Activated CD4-positive, alpha-beta T cell treated with anti-CD3 and anti-CD28 coated beads, Interleukin-2, amount 50 U/mL, for 24 hours (primary cell): ENCODE measurements around the gene OGFR.

Source experiments
- DNase-seq, 2 donors: peaks; one replicate each; pipeline ENCODE4 v3.0.0-alpha.2; 2020; ENCODE audit warnings: low read depth in 1 of 2, low spot score in 1 of 2

OGFR gene

GRCh38 chr20:62856931-62857619, 52.4 kb downstream of the OGFR start:
- no peak for DNase-seq

GRCh38 chr20:62858058-62858830, 53.6 kb downstream of the OGFR start:
- no peak for DNase-seq

- DNase-seq = no peak
Measured at GRCh38 chr20:62859721-62860120, 55.1 kb downstream of the OGFR start.

- no peak for DNase-seq
Measured at GRCh38 chr20:62860391-62860923, 55.8 kb downstream of the OGFR start.

- DNase-seq = no peak
Measured at GRCh38 chr20:62860924-62861691, 56.5 kb downstream of the OGFR start.

GRCh38 chr20:62861726-62862336, 57.2 kb downstream of the OGFR start, which contains the start of gene TCFL5:
Gene TCFL5 (minus strand): TSS chr20:62861822. CDS start chr20:62861670, 152 bp downstream.
- DNase-seq = peak; percentile 89 to 96
